Amniotic epithelial cell (primary cell): Measurements from ENCODE around the gene DGAT2.

Source experiments
- DNase-seq: peaks from one replicate; pipeline ENCODE4 v3.0.0-alpha.2; 2010; ENCODE audit warnings: low read depth

The DGAT2 gene

DNA sequence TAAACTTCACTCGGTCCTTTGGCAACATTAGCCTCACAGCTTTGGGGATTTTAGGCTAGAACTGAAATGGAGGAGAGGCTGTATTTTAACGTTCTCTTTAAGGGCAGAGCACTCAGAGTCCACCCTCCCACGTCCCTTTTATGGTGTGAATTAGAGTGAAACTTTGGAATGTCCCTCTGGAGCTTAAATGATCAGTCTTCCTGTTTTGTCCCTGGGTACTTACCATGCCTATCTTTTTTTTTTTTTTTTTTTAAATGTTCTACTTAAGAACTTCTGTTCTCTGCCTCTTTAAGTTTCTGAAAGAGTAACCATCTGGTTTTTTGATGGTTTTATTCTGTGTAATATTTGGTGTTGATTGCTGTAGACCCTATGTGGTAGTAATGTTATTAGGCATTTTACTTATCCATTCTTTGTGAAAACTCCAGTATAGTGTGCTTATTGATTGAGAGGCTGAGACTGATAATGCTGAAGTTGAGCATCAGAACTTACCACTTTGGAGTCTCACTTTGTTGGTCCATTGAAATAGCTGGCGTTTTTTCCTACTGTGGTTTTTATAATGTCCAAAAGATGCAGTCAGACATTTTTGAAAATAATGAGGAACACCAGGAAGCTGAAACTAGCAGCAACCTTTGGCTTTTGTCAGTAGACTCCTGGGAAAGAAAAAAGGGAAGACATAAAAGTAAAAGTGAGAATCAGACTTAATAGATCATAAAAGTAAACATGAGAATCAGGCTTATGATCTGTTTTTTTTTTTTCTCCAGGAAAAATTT, 58.1 kb downstream of the DGAT2 start:
- DNase-seq = no peak

- no peak for DNase-seq
Measured at GRCh38 chr11:75827562-75827961, 59.0 kb downstream of the DGAT2 start.

DNA sequence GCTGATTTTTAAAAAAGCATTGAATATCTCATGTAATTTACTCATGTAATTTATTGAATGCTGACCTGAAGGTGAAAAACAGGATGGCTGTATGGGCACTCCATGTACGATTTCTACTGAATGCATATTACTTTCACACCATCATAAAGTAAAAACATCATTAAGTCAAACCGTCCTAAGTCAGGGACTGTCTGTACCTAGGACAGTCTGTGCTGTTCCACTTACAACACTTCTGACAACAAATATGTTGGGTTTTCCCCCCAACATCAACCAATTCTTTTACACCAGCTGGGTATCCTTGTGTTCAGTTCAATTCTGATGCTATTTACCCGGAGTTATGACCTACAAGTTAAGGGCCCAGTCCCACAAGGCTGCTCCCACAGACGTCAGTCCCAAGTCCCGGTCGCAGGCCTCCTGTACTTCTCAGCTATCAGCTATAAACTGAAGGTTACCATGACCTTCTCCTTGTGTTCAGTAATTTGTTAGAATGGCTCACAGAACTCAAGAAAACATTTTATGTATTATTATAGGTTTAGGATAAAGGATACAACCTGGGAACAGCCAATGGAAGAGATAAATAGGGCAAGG, 63.4 kb downstream of the DGAT2 start:
- no peak for DNase-seq

GRCh38 chr11:75834728-75835127, 66.2 kb downstream of the DGAT2 start:
- DNase-seq = no peak

GRCh38 chr11:75836417-75836816, 67.8 kb downstream of the DGAT2 start:
- DNase-seq = no peak

GRCh38 chr11:75839851-75840250, 71.3 kb downstream of the DGAT2 start:
- DNase-seq = no peak

- no peak for DNase-seq
Measured at GRCh38 chr11:75840522-75840921, 71.9 kb downstream of the DGAT2 start.

- DNase-seq = no peak
Measured at GRCh38 chr11:75841739-75842138, 73.2 kb downstream of the DGAT2 start.

GRCh38 chr11:75845324-75845723, 76.7 kb downstream of the DGAT2 start:
- no peak for DNase-seq

GRCh38 chr11:75849894-75850293, 81.3 kb downstream of the DGAT2 start:
- no peak for DNase-seq

DNA sequence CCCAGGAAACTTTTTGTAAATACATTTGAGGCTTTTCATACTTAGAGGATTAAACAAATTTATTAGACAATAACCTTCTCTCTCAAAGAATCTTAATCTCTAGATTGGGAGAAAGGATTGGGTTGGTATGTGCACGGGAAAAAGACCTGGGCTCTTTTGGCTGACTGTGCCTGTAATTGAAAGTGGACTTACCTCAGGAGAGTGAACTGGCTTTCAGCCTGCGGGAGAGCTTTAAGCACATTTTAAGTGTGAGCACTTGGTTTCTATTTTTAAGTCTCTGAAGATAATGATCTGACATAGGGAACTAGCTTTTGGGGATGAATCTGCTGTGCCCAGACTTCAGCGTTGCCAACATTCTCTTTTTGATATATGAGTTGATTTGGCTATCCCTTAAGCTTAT, 82.2 kb downstream of the DGAT2 start:
- no peak for DNase-seq
